Ishikawa (cell line): Measurements from ENCODE around the gene TMEM181.

ENCODE experiments used
- CEBPB ChIP-seq: IDR thresholded peaks from 2 replicates; pipeline ENCODE4 v1.6.1; 2012
- EP300 ChIP-seq: IDR thresholded peaks from 2 replicates; pipeline ENCODE4 v1.6.1; 2012; ENCODE audit warnings: borderline replicate concordance
- FOXM1 ChIP-seq: IDR thresholded peaks from 2 replicates; pipeline ENCODE4 v1.6.1; 2012; ENCODE audit warnings: low read depth, borderline replicate concordance
- RAD21 ChIP-seq: IDR thresholded peaks from 2 replicates; pipeline ENCODE4 v1.6.1; 2012; ENCODE audit warnings: low read depth
- REST ChIP-seq: IDR thresholded peaks from 2 replicates; pipeline ENCODE4 v1.6.1; 2012; ENCODE audit warnings: low read depth, mild to moderate bottlenecking
- USF1 ChIP-seq: IDR thresholded peaks from 2 replicates; pipeline ENCODE4 v1.6.1; 2012

DNA sequence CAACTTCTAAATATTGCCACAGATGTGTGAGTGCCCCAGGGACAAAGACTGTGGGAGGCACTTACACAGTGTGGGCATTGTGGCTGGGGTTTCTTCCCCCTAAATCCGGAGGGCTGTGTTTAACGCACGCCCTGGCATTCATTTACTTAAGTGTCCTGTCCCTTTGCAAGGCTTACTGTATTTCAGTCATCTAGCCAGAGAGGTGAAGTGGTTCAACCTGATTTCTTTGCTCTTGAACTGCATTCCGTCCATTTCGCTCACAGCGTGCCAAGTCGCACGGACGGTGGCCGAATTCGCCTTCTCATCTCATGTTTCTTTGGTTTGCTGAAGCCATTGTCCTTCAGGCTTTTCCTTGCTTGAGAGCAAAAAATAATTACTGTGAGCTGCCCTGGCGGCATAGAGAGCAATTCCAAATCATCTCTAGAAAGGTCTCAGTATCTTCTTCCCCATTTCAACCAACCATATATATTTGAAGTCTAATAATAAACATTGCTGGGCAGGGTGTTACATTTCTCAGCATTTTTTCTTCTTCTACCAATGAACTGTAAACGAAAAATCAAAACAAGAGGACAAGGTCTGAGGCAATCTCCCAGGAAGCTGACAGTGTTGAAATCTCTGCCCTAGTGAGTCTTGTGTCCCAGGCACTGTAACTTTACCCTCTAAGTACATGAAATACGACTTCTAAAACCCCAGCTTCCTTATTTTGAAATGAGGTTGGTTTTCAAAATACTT, 106.9 kb downstream of the TMEM181 start:
- TF ChIP-seq RAD21, result no peak
- TF ChIP-seq REST, result no peak
- no peak for TF ChIP-seq USF1
- peak; percentile 72 for TF ChIP-seq CEBPB
- no peak for TF ChIP-seq FOXM1
- TF ChIP-seq EP300, result no peak
